NCI-H524 treated with DMSO at 0.1 percent for 48 hours (cell line): ENCODE data around the gene SLC9A2.

ENCODE experiments used
- DNase-seq: peaks from one replicate; lab custom pipeline; 2025; lab: John Stamatoyannopoulos, UW

Gene SLC9A2, protein sequence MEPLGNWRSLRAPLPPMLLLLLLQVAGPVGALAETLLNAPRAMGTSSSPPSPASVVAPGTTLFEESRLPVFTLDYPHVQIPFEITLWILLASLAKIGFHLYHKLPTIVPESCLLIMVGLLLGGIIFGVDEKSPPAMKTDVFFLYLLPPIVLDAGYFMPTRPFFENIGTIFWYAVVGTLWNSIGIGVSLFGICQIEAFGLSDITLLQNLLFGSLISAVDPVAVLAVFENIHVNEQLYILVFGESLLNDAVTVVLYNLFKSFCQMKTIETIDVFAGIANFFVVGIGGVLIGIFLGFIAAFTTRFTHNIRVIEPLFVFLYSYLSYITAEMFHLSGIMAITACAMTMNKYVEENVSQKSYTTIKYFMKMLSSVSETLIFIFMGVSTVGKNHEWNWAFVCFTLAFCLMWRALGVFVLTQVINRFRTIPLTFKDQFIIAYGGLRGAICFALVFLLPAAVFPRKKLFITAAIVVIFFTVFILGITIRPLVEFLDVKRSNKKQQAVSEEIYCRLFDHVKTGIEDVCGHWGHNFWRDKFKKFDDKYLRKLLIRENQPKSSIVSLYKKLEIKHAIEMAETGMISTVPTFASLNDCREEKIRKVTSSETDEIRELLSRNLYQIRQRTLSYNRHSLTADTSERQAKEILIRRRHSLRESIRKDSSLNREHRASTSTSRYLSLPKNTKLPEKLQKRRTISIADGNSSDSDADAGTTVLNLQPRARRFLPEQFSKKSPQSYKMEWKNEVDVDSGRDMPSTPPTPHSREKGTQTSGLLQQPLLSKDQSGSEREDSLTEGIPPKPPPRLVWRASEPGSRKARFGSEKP

GRCh38 chr2:102619414-102620319 is at the start of gene SLC9A2:
Gene SLC9A2 (plus strand): TSS chr2:102619553. CDS start chr2:102619849, 296 bp downstream.
- DNase-seq: no peak

GRCh38 chr2:102575888-102576287 is 43.5 kb upstream of the SLC9A2 start:
- DNase-seq: no peak

DNA sequence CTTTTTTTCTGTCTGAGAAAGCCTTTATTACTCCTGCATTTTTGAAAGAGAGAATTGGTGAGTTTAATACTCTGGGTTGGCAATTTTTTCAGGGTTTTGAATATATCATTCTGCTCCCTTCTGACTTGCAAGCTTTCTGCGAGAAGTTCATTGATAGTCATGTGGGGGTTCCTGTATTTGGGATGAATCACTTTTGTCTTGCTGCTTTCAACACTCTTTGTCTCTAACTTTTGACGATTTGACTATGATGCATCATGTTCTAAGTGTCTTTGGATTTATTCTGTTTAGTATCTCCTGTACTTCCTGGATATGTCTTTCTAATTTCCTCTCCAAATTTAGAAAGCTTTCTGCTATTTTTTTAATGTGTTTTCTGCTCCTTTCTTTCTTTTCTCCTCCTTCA is 41.0 kb upstream of the SLC9A2 start:
- DNase-seq: no peak

DNA sequence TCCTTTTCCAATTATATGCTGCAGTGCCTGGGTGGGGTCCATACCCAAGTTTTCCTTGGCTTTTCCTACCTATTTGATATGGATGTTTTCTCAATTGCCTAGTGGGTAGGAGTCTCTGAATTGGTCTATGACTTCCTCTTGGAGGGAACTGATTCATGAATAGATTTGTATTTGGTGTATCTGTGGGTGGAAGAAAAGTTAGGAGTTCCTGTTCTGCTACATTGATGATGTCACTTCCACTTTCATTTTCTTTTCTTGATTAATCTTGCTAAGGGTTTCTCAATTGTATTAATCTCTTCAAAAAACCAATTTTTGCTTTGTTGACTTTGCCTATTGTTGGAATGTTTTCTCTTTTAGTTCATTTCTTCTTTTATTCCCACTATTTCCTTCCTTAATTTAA is 37.4 kb upstream of the SLC9A2 start:
- DNase-seq: no peak

DNA sequence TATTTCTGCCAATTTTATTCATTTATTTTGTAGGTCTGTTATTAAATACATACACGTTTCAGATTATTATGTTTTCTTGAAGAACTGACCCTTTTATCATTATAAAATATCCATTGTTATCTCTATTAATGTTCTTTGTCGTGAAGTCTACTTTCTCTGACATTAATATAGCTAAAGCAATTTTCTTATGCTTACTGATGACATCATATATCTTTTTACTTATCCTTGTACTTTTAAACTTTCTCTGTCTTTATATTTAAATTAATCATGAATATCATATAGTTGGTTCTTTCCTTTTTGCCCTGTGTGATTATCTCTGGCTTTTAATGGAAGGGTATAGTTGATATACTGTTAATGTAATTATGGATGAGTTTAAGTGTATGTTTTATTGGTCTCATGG is 36.5 kb upstream of the SLC9A2 start:
- no peak for DNase-seq

DNA sequence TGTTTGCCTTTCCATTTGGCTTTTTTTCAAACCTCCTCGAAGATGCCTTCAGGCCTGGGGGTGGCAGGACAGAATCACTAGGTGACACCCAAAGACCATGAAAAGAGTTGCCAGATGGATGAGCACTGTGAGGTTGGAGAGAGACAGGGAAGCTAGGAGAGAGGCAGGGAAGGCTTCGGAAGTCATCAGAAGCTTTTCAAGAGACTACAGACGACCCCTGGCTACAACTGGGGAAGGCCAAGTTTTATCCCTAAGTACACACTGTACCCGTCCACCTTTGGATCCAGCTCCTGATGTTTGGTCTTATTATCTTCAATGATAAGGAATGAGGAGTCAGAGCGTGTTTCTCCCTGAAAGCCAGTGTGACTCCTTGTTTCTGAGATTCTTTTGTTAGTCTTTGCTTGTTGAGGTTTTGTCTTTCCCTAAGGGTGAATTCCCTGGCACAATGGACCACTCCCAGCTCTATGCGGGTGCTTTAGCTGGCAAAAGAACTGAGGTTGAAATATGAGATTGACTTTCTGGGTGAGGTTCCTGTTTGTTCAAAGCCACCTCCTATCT is 33.4 kb upstream of the SLC9A2 start:
- no peak for DNase-seq

DNA sequence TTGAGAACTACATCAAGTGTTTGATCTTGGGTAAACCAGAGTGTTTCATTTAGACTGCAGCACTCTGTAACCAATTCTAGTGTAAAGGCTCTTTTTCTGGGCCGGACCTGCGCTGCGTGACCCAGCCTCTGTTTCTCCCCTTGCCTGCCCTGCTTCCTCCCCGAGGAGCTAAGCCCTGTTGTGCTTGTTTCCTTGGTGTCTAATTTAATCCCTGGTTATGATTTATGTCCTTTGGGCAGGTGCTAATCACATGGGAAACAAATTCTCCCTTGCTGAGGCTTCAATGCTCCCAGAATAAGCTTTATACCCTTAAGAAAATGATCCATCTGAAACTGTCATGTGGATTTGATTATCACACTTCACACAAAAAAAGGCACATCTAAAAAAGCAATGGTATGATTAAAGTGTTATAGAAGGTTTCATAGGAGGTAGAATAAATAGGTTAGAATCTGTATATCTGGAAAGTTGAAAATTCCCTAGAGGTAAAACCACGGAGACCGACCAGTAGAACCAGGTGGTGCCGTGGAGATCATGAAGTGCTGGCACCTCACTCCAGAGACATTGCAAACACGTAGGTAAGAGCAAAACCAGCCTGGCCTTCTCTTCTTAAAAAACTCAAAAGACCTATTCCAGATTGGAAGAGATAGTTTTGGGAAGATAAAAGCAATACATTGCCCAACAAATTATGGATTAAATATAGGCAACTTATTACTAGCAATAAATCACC is 31.0 kb upstream of the SLC9A2 start:
- DNase-seq: no peak

DNA sequence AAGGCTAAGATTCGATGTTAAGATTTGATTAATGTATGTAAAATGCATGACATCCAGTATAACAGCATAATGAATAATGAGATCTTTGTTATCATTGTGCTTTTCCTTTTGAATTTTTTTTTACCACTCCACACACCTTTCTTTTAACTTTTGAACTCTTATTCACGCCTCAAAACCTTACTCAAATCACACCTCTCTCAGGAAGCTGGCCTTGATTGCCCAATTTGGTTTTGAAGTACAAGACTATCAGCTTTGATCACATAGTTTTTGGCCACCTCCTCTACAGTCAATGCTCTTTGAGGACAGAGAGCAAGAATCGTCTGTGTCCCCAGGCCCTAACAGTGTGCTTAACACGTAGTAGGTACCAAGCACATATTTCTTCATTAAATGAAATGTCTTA is 29.9 kb upstream of the SLC9A2 start:
- DNase-seq: no peak

GRCh38 chr2:102591491-102592045 is 27.8 kb upstream of the SLC9A2 start:
- no peak for DNase-seq

GRCh38 chr2:102592601-102593000 is 26.8 kb upstream of the SLC9A2 start:
- DNase-seq: no peak

GRCh38 chr2:102593516-102593915 is 25.8 kb upstream of the SLC9A2 start:
- DNase-seq: no peak

DNA sequence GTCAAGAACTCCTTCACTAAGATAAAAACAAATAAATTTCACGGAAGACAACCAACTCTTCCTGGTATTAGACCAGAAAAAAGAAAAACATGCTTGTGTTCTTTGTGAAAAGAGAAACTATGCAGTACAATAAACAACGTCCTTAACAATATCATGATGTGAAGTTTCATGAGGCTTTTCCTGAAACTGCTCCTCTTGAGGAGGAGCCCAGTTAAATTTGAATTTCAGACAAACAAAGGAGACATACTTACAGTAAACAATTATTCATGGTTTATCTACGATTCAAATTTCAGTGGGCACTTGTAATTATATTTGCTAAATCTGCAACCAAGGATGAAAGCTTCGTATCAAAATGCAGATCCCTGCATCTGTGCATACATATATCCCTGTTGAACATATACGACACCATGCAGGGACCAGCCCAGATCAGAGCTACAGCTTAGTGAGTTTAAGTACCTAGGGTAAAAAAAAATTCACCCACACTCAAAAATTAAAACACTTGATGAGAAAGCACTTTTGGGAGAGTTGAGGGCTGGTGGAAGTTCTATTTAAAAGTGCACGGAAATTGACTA is 24.8 kb upstream of the SLC9A2 start:
- DNase-seq: no peak

DNA sequence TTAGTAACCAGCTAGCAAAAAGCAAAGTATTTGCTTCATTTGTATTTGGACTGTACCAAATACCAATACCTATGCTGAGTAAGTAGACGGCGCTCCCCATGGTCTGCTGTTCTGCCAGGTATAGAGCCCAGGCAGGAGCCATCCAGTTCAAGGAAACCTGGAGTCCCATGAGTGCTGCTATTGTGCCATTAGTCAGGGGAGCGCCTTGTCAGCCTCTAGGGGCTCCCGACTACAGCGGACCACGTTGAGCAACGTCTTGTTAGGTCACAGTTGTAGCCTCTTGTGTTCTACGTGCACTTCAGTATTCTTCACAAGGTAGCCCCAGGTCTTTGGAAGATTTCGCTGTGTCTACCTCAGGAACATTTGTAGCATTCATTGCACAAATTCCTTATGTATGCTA is 21.6 kb upstream of the SLC9A2 start:
- no peak for DNase-seq

- no peak for DNase-seq
These were observed 19.9 kb upstream of the SLC9A2 start for GRCh38 chr2:102599486-102599885.

DNA sequence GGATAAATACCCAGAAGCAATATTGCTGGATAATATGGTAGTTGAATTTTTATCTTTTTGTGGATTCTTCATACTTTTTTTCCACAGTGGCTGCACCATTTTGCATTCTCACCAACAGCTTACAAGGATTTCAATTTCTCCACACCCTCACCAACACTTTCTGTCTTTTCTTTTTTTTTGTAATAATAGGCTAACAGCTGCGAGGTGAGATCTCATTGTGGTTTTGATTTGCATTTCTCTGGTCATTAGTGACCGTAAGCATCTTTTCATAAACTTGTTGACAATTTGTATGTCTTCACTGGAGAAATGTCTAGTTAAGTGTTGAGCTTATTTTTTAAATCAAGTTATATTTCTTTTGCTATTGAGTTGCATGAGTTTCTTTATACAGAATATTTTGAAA is 17.6 kb upstream of the SLC9A2 start:
- DNase-seq: no peak

DNA sequence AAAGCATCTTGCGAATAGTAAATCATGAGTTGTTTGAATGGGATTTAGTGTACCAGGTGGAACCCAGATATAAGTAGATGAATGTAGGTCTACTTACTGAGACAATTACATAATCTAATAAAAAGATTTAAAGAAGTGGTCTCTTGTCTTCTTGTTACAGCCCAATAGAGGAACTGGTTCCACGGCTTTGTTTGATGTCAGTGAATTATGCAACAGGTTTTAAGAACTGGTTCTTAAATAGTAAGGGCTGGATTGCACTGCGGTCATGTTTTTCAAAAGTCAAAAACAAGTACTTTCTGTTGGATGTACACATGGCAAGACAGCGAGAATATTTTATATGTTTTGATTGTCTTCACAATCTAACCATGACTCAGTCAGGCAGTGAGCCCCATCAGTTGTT is 15.4 kb upstream of the SLC9A2 start:
- no peak for DNase-seq

DNA sequence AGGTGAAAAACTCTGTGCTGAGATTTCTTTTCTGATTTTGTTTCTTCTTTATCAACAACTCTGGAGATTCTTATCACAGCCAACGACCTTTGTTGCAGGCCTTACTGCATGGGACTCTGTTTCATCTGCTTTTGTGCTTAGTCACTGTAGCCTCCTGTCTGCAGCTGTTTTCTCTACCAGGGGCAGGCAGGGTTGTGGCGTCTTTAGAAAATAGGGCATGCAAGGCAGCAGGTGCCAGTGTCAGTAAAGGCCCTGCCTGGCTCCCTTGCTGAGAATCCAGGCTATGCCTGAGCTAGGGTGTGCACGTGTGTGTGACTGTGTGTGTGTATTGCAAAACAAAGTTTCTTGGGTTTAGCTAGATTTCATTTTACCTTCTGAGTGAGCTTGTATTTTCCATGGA is 14.6 kb upstream of the SLC9A2 start:
- DNase-seq: no peak

- DNase-seq: no peak
These were observed 13.0 kb upstream of the SLC9A2 start for GRCh38 chr2:102606353-102606752.

GRCh38 chr2:102615620-102616436 is 3.5 kb upstream of the SLC9A2 start:
- peak; percentile 6 for DNase-seq
